GM12864 (cell line): Measurements from ENCODE around the gene ID2.

ENCODE experiments used
- DNase-seq: peaks from one replicate; pipeline ENCODE4 v3.0.0-alpha.2; 2011; ENCODE audit warnings: low read depth
- H3K4me3 ChIP-seq: 2 replicates; pipeline ENCODE4 v1.5.1; 2011; ENCODE audit warnings: mild to moderate bottlenecking, low read depth, low read length, control low read depth
- CTCF ChIP-seq: IDR thresholded peaks from 2 replicates; pipeline ENCODE4 v1.5.1; 2011; ENCODE audit warnings: low read depth, mild to moderate bottlenecking, moderate library complexity, low read length, control low read depth, inconsistent platforms; ENCODE audit errors: missing control alignments

The ID2 gene

DNA sequence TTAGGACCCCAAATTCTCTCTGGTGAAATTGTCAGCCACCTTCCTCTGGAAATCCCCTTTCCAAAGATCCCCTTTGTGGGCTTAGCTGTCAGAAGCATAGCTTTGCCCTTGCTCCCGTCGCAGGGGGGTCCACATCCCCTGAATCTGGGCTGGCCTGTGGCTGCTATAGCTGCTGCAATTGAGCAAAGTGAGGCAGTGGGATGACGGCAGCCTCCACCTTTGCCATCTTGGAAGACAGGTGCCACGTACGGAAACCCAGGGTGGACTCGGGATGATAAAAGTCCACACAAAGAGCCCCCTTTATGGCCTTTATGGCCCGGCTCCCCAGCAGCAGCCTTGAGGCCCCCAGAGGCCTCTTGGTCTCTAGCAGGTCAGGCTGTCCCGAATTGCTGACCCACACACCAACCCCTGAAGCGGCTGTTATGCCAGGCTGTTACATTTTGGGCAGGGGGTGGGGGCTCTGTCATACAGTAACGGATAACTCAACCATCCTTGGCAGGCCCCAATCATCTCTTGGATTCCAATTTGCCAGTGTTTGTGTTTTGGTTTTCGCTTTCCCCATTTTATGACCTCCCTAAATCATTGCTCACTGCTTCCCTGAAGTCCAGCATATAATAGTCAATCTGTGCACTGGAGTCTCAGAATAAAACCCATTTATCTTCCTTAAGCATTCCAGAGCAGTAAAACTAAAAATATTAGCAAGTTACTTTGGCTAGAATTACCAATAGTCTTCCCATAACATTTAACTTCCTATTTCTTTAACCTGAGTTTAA is 33.2 kb upstream of the ID2 start:
- no peak for DNase-seq
- H3K4me3 ChIP-seq, result no peak overlapping the region
- TF ChIP-seq CTCF, result no peak

DNA sequence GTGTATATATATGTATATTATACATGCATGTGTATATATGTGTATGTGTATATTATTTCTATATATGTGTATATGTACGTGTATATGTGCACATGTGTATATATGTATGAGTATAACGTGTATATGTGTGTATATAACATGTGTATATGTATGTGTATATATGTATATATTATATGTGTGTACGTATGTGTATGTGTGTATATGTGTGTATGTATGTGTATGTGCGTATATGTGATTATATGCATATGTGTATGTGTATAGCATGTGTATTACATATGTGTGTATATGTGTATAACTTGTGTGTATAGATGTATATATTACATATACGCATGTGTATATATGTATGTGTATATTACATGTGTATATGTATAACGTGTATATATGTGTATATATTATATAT is 32.1 kb upstream of the ID2 start:
- TF ChIP-seq CTCF, result no peak
- DNase-seq, result no peak
- H3K4me3 ChIP-seq, result no peak overlapping the region

- no peak for TF ChIP-seq CTCF
- DNase-seq, result no peak
- H3K4me3 ChIP-seq, result no peak overlapping the region
Measured at GRCh38 chr2:8650256-8650655, 31.6 kb upstream of the ID2 start.

DNA sequence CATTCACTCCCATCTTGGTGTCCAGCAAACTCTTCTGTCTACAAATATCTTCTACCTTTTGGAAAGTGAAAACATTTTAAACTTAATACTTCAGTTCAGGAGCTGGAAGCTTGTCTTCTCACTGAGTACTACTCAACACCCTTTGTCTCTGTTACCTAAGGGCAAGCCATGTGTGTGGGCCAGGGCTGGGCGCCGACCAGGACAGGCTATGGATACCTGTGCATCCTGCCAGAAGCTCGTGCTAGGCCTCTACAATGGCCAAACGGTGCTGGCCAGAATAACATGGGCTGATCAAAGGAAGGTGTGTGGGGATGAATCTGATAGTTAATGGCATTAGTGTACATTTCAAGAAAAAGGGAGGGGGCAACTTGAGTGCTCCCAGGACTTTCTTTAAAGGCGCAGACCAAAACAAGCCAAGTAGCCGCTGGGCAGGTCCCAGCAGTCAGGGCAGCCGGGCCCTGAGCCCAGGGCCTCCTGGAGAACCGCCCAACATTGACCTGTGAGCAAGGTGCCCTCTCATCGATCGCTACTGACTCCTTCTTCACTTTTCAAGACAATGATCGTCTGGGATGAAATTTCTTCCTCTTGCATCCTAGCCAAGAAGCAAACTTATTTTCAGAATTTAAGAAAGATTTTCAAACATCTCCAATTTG is 29.0 kb upstream of the ID2 start:
- DNase-seq, result no peak
- TF ChIP-seq CTCF, result no peak
- no peak overlapping the region for H3K4me3 ChIP-seq

GRCh38 chr2:8653485-8653884 is 28.4 kb upstream of the ID2 start:
- no peak for DNase-seq
- TF ChIP-seq CTCF, result no peak
- H3K4me3 ChIP-seq, result no peak overlapping the region

DNA sequence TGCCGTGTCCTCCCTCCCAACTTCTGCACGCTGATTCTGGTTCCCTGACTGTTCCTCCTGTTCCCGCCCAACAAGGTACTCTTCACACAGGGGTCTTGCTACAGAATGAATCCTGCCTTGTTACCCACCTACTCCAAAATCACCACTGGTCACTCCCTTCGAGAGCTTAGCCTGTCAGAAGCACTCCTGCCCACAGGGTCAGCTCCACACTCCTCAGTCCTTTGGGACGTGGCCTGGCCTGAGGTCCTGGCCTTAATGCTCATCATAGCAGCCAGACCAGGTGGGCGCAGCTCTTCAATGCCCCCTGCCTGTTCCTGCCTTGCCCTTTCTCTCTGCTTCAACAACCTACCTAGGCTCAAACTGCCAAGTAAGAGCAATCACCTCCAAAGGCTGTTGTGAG is 27.8 kb upstream of the ID2 start:
- no peak overlapping the region for H3K4me3 ChIP-seq
- TF ChIP-seq CTCF, result no peak
- no peak for DNase-seq

GRCh38 chr2:8654483-8654882 is 27.4 kb upstream of the ID2 start:
- no peak for DNase-seq
- TF ChIP-seq CTCF, result no peak
- H3K4me3 ChIP-seq, result no peak overlapping the region
